SK-N-SH (cell line): ENCODE data around the gene BMAL1. TPM values are rescaled to one million over a fixed set of nuclear protein-coding genes. Genes with fewer than 3 reads are reported as not detected.

Experiments used
- CTCF ChIA-PET: fragments of 300-600, 350-600 bp; formaldehyde crosslinking; extraction: SDS; loops from one replicate; lab custom pipeline; 2021; lab: Yijun Ruan, JAX
- POLR2A ChIA-PET: fragments of 350-600 bp; sonication (Branson Sonifier 250); formaldehyde crosslinking; extraction: SDS; loops from one replicate; lab custom pipeline; 2020; ENCODE audit warnings: antibody characterized with exemption, inconsistent platforms; lab: Yijun Ruan, JAX
- DNase-seq: peaks from one replicate; pipeline ENCODE4 v3.0.0; 2012
- H2AFZ ChIP-seq: fragments of 200-600 bp; sonication (generic); 2 replicates; pipeline ENCODE4 v1.8.1; 2016; ENCODE audit warnings: antibody characterized with exemption, mild to moderate bottlenecking, low read depth
- H3F3A ChIP-seq: fragments of 200-600 bp; sonication (generic); replicated peaks from 2 replicates; pipeline ENCODE3; 2016; ENCODE audit warnings: antibody characterized with exemption, mild to moderate bottlenecking; ENCODE audit not compliant: insufficient read depth
- H3K27ac ChIP-seq, 2 experiments: fragments of 200-500 bp in 1 of 2; fragments of 200-600 bp in 1 of 2; sonication (Bioruptor generic) in 1 of 2; sonication (generic), shearing (Covaris generic) in 1 of 2; 2 replicates each; pipeline versions ENCODE4 v1.5.1 to v1.6.1; 2014 to 2016; ENCODE audit warnings: low read depth in 2 of 2, inconsistent platforms in 1 of 2, low read length in 1 of 2, mild to moderate bottlenecking in 1 of 2, mixed read lengths in 1 of 2
- H3K27me3 ChIP-seq: fragments of 200-600 bp; sonication (generic), shearing (Covaris generic); 2 replicates; pipeline ENCODE4 v1.6.1; 2016; ENCODE audit warnings: mixed run types; ENCODE audit not compliant: insufficient read depth
- H3K36me3 ChIP-seq, 2 experiments: fragments of 200-500 bp in 1 of 2; fragments of 200-600 bp in 1 of 2; sonication (Bioruptor generic) in 1 of 2; sonication (generic) in 1 of 2; replicated peaks in 1 of 2; 2 replicates each; pipeline versions ENCODE3 to v1.5.1; 2014 to 2016; ENCODE audit warnings: low read length in 1 of 2, mild to moderate bottlenecking in 1 of 2; ENCODE audit not compliant: insufficient read depth in 2 of 2, control insufficient read depth in 1 of 2
- H3K4me1 ChIP-seq, 2 experiments: fragments of 200-500 bp in 1 of 2; fragments of 200-600 bp in 1 of 2; sonication (Bioruptor generic) in 1 of 2; sonication (generic), shearing (Covaris generic) in 1 of 2; 2 replicates each; pipeline versions ENCODE4 v1.5.1 to v1.6.1; 2014 to 2016; ENCODE audit warnings: low read depth in 1 of 2, low read length in 1 of 2, mixed run types in 1 of 2; ENCODE audit not compliant: insufficient read depth in 2 of 2, control insufficient read depth in 1 of 2
- H3K4me2 ChIP-seq: fragments of 200-600 bp; sonication (generic), shearing (Covaris generic); 2 replicates; pipeline ENCODE4 v1.6.1; 2017; ENCODE audit warnings: mixed run types
- H3K4me3 ChIP-seq, 2 experiments: fragments of 200-500 bp in 1 of 2; fragments of 200-600 bp in 1 of 2; sonication (Bioruptor generic) in 1 of 2; sonication (generic), shearing (Covaris generic) in 1 of 2; 2 replicates each; pipeline versions ENCODE4 v1.5.1 to v1.8.1; 2014 to 2016; ENCODE audit warnings: low read depth in 2 of 2, inconsistent platforms in 1 of 2, low read length in 1 of 2, mild to moderate bottlenecking in 1 of 2, mixed read lengths in 1 of 2, moderate library complexity in 1 of 2
- H3K79me2 ChIP-seq: fragments of 200-600 bp; sonication (generic); 2 replicates; pipeline ENCODE4 v1.8.1; 2017; ENCODE audit warnings: mild to moderate bottlenecking; ENCODE audit not compliant: insufficient read depth
- H3K9ac ChIP-seq: fragments of 200-600 bp; sonication (generic); 2 replicates; pipeline ENCODE4 v1.6.1; 2017; ENCODE audit warnings: mixed run types
- H3K9me2 ChIP-seq: fragments of 200-600 bp; sonication (generic); 2 replicates; pipeline ENCODE4 v1.6.1; 2017; ENCODE audit warnings: mixed run types
- H3K9me3 ChIP-seq: fragments of 200-600 bp; sonication (generic); 2 replicates; pipeline ENCODE4 v1.6.1; 2017; ENCODE audit warnings: mixed run types, mild to moderate bottlenecking, moderate library complexity
- H4K20me1 ChIP-seq: fragments of 200-600 bp; sonication (generic); 2 replicates; pipeline ENCODE4 v1.6.1; 2017; ENCODE audit warnings: mild to moderate bottlenecking, mixed run types; ENCODE audit not compliant: insufficient read depth
- EP300 ChIP-seq, 2 experiments: IDR thresholded peaks; 2 replicates each; pipeline versions ENCODE4 v1.4.0 to v1.6.1; 2012; ENCODE audit warnings: borderline replicate concordance in 1 of 2, low read depth in 1 of 2, low read length in 1 of 2
- EZH2phosphoT487 ChIP-seq: fragments of 200-600 bp; sonication (generic); IDR thresholded peaks from 2 replicates; pipeline ENCODE4 v1.6.1; 2017; ENCODE audit warnings: low read depth, mixed run types, mild to moderate bottlenecking, antibody characterized with exemption, moderate library complexity, borderline replicate concordance
- FOXJ3 ChIP-seq: sonication (generic); formaldehyde crosslinking; IDR thresholded peaks from 2 replicates; pipeline ENCODE4 v1.5.1; 2020; ENCODE audit warnings: mild to moderate bottlenecking, missing genetic modification reagents
- FOXM1 ChIP-seq: IDR thresholded peaks from 2 replicates; pipeline ENCODE4 v1.4.0; 2012; ENCODE audit warnings: low read depth, mild to moderate bottlenecking
- GABPA ChIP-seq: IDR thresholded peaks from 2 replicates; pipeline ENCODE4 v1.4.0; 2012; ENCODE audit warnings: low read depth, mild to moderate bottlenecking
- MXI1 ChIP-seq: IDR thresholded peaks from 2 replicates; pipeline ENCODE4 v1.6.1; 2012; ENCODE audit warnings: mild to moderate bottlenecking, low read depth, low read length, improper control_type of control experiment
- NFIC ChIP-seq: IDR thresholded peaks from 2 replicates; pipeline ENCODE4 v1.4.0; 2012; ENCODE audit warnings: borderline replicate concordance
- POLR2AphosphoS5 ChIP-seq: IDR thresholded peaks from 2 replicates; pipeline ENCODE4 v1.6.1; 2012; ENCODE audit warnings: low read depth, low read length
- TEAD4 ChIP-seq: IDR thresholded peaks from 2 replicates; pipeline ENCODE4 v1.4.0; 2012; ENCODE audit warnings: mild to moderate bottlenecking, borderline replicate concordance; ENCODE audit not compliant: insufficient read depth
- ZBTB33 ChIP-seq: IDR thresholded peaks from 2 replicates; pipeline ENCODE4 v1.4.0; 2012; ENCODE audit warnings: low read depth, borderline replicate concordance
- WGBS: methylation state at CpG from one replicate; pipeline ENCODE4 v1.1.6; 2017; ENCODE audit warnings: low lambda C conversion rate; 5-methylcytosine and 5-hydroxymethylcytosine counted together
- polyA plus RNA-seq, 3 experiments: library from polyadenylated mRNA; depleted of rRNA; stranded (reverse); fragments of >200 nt; gene quantifications; 2 replicates each; pipeline ENCODE4 v1.2.3, GENCODE V29; 2012
- TF ChIP-seq, protein P1 (sequence below): fragments of 200-600 bp; sonication (generic); IDR thresholded peaks from 2 replicates; pipeline ENCODE4 v1.6.1; 2017; ENCODE audit warnings: antibody characterized with exemption, mild to moderate bottlenecking, moderate library complexity
- TF ChIP-seq, protein P2 (sequence below): fragments of 150-350 bp; IDR thresholded peaks from 2 replicates; pipeline ENCODE4 v1.6.1; 2016; ENCODE audit warnings: mild to moderate bottlenecking, low read depth, low read length

The BMAL1 gene
- polyA plus RNA-seq, 1 of the 3 experiments (the other 2 are of a cell fraction), result 6.5 TPM

- no peak overlapping the region for H2AFZ ChIP-seq
- CTCF ChIA-PET, result interaction anchor here (0.6 to 3.6 kb wide), 3 partner anchors 15 to 154 kb away, joined by 3 to 10 read pairs (median 4); no protein-coding TSS in a partner anchor
- H3K27ac ChIP-seq, result no peak overlapping the region
- POLR2A ChIA-PET, result no interaction called here
- peaks cover 15 to 58% of the 10 kb centered on the region in 2 experiments for H3K36me3 ChIP-seq
- H3K4me2 ChIP-seq, result no peak overlapping the region
- no peaks in the 10 kb centered on the region for H4K20me1 ChIP-seq
- no peaks in the 10 kb centered on the region for H3K9me3 ChIP-seq
- H3K4me1 ChIP-seq, result peaks cover 0 to 8% of the 10 kb centered on the region in 2 experiments; a peak in 1 of 4 replicates
- no peaks in the 10 kb centered on the region for H3K79me2 ChIP-seq
- no peak for DNase-seq
- H3K9ac ChIP-seq, result no peak overlapping the region
- 76% methylated on average over 2 of the region's 2 CpGs for WGBS
- H3K27me3 ChIP-seq, result no peaks in the 10 kb centered on the region
- no peaks in the 10 kb centered on the region for H3K9me2 ChIP-seq
- no peak overlapping the region for H3K4me3 ChIP-seq
- peaks cover 9% of the 10 kb centered on the region for H3F3A ChIP-seq
- TF ChIP-seq FOXM1 (no peak), ZBTB33 (no peak), FOXJ3 (CRISPR knock-in tag) (no peak), MXI1 (no peak), TEAD4 (no peak), POLR2AphosphoS5 (no peak), NFIC (no peak), GABPA (no peak), EZH2phosphoT487 (no peak), EP300 (IDR thresholded peaks at IDR 0.05; ENCODE audit: borderline replicate concordance in 1 of 2, low read depth in 1 of 2, low read length in 1 of 2) (no peak)
- TF ChIP-seq, protein P1, sequence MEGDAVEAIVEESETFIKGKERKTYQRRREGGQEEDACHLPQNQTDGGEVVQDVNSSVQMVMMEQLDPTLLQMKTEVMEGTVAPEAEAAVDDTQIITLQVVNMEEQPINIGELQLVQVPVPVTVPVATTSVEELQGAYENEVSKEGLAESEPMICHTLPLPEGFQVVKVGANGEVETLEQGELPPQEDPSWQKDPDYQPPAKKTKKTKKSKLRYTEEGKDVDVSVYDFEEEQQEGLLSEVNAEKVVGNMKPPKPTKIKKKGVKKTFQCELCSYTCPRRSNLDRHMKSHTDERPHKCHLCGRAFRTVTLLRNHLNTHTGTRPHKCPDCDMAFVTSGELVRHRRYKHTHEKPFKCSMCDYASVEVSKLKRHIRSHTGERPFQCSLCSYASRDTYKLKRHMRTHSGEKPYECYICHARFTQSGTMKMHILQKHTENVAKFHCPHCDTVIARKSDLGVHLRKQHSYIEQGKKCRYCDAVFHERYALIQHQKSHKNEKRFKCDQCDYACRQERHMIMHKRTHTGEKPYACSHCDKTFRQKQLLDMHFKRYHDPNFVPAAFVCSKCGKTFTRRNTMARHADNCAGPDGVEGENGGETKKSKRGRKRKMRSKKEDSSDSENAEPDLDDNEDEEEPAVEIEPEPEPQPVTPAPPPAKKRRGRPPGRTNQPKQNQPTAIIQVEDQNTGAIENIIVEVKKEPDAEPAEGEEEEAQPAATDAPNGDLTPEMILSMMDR, result no peak
- TF ChIP-seq, protein P2, sequence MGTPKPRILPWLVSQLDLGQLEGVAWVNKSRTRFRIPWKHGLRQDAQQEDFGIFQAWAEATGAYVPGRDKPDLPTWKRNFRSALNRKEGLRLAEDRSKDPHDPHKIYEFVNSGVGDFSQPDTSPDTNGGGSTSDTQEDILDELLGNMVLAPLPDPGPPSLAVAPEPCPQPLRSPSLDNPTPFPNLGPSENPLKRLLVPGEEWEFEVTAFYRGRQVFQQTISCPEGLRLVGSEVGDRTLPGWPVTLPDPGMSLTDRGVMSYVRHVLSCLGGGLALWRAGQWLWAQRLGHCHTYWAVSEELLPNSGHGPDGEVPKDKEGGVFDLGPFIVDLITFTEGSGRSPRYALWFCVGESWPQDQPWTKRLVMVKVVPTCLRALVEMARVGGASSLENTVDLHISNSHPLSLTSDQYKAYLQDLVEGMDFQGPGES, result no peak
Measured at GRCh38 chr11:13364388-13364787, 86.8 kb downstream of the BMAL1 start.
